CD4-positive, alpha-beta T cell (primary cell): Measurements from ENCODE around the gene POU2F2. TPM values are rescaled to one million over a fixed set of nuclear protein-coding genes. Genes with fewer than 3 reads are reported as not detected.

Experiments used
- ATAC-seq: fragments of 200-7000 bp; cut with Tn5 transposase; one replicate; pipeline ENCODE4 v1.10.0; 2022; ENCODE audit warnings: mild to moderate bottlenecking; ENCODE audit not compliant: poor library complexity
- CTCF ChIA-PET: fragments of 350-600 bp; sonication (Branson Sonifier 250); formaldehyde crosslinking; loops from one replicate; lab custom pipeline; 2021; ENCODE audit warnings: antibody characterized with exemption, inconsistent platforms; lab: Charles Lee
- POLR2A ChIA-PET: fragments of 350-600 bp; sonication (Branson Sonifier 250); formaldehyde crosslinking; loops from one replicate; lab custom pipeline; 2021; ENCODE audit warnings: antibody characterized with exemption, inconsistent platforms; lab: Charles Lee
- DNase-seq, 14 experiments: peaks; one replicate each; pipeline ENCODE4 v3.0.0-alpha.2; 2013 to 2020; ENCODE audit warnings: mixed read lengths in 2 of 14
- H3K27ac ChIP-seq, 2 donors: one replicate each; pipeline versions ENCODE4 v1.5.1 to v1.7.0; 2013; ENCODE audit warnings: low read length in 2 of 2, low read depth in 1 of 2, mild to moderate bottlenecking in 1 of 2
- H3K27me3 ChIP-seq, 2 experiments: 1 replicate in 1 of 2; 2 replicates in 1 of 2; pipeline versions ENCODE4 v1.6.1 to v1.7.0; 2013; ENCODE audit warnings: low read length in 2 of 2, control low read depth in 1 of 2, mild to moderate bottlenecking in 1 of 2, moderate library complexity in 1 of 2; ENCODE audit not compliant: insufficient read depth in 2 of 2, control insufficient read depth in 1 of 2
- H3K36me3 ChIP-seq: one replicate; pipeline ENCODE4 v1.6.1; 2013; ENCODE audit warnings: low read length, control low read depth; ENCODE audit not compliant: insufficient read depth
- H3K4me1 ChIP-seq: one replicate; pipeline ENCODE4 v1.6.1; 2013; ENCODE audit warnings: low read length, control low read depth; ENCODE audit not compliant: insufficient read depth
- H3K4me3 ChIP-seq: one replicate; pipeline ENCODE4 v1.5.1; 2013; ENCODE audit warnings: mild to moderate bottlenecking, low read length, moderate library complexity
- H3K9me3 ChIP-seq, 2 experiments: 1 replicate in 1 of 2; 2 replicates in 1 of 2; pipeline versions ENCODE4 v1.6.1 to v1.7.0; 2013; ENCODE audit warnings: low read length in 2 of 2, mild to moderate bottlenecking in 2 of 2, control low read depth in 1 of 2, moderate library complexity in 1 of 2; ENCODE audit not compliant: control insufficient read depth in 1 of 2, insufficient read depth in 1 of 2
- H3K27ac Mint-ChIP-seq: one replicate; pipeline ENCODE4 v1.8.0; 2020; ENCODE audit warnings: mixed read lengths
- H3K27me3 Mint-ChIP-seq: one replicate; pipeline ENCODE4 v1.8.0; 2021; ENCODE audit warnings: mixed read lengths
- H3K36me3 Mint-ChIP-seq: one replicate; pipeline ENCODE4 v1.8.0; 2021; ENCODE audit warnings: low read depth, mixed read lengths
- H3K4me1 Mint-ChIP-seq: one replicate; pipeline ENCODE4 v1.8.0; 2021; ENCODE audit warnings: low read depth, mixed read lengths
- H3K4me3 Mint-ChIP-seq: one replicate; pipeline ENCODE4 v1.8.0; 2020; ENCODE audit warnings: mild to moderate bottlenecking, mixed read lengths
- H3K9me3 Mint-ChIP-seq: one replicate; pipeline ENCODE4 v1.8.0; 2020; ENCODE audit warnings: mixed read lengths
- CTCF ChIP-seq: fragments of 200-600 bp; IDR thresholded peaks from one replicate; pipeline ENCODE4 v1.8.0; 2022; ENCODE audit warnings: antibody characterized with exemption, mild to moderate bottlenecking
- intact Hi-C, 2 experiments: fragments of 100-400 bp; cut with DNase I in 1 of 2; cut with micrococcal nuclease in 1 of 2; formaldehyde crosslinking; loops; one replicate each; pipeline versions ENCODE4 v1.15.1 to v1.9.0; 2023 to 2025; cut with DNase I, micrococcal nuclease
- total RNA-seq, 174 experiments: library from RNA in 2 of 174; stranded (reverse) in 2 of 174; gene quantifications; one replicate each; pipeline ENCODE4 v1.2.3 and lab custom pipeline; 2021 to 2026

The POU2F2 gene
- total RNA-seq, 2 experiments from 2014 or later, result 18.6 to 19.9 TPM

DNA sequence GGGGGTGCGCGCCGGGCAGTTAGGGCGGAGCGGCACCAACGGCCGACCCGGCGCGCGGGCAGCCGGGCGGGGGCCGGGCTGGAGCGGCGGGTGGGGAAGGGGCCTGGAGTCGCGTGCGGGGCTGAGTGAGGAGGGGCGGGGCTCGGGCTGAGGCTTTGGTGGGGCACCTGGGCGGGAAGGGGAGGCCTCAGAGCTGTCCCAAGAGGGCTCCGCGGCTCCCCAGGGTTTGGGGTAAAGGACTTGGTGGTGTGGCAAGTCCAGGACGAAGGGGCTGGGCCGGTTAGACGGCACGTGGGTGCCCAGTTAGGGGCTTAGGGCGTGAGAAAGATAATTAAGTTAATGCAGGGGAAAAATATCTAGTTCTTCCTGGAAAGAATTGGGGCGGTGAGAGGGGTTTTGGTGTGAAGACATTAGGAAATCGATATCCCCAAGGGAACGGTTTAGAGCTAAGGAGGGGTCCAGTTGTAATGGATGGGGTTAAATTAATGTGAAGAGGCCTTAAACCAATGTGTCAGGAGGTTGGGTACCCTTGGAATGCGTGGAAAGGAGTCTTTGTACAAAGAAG lies 55.8 kb downstream of the POU2F2 start:
- Histone ChIP-seq H3K27ac (peak overlapping the region; percentile 65 to 98), H3K36me3 (peaks cover 31% of the 10 kb centered on the region), H3K4me3 (peak overlapping the region; percentile 63), H3K4me1 (peaks cover 29% of the 10 kb centered on the region), H3K9me3 (no peaks in the 10 kb centered on the region), H3K27me3 (no peaks in the 10 kb centered on the region)
- Mint-ChIP-seq H3K9me3 (no peaks in the 10 kb centered on the region), H3K27me3 (no peaks in the 10 kb centered on the region), H3K36me3 (peaks cover 51% of the 10 kb centered on the region), H3K4me1 (peaks cover 35% of the 10 kb centered on the region), H3K4me3 (peak overlapping the region; percentile 89), H3K27ac (peak overlapping the region; percentile 99)
- ChIA-PET CTCF (interaction anchor here (0.8 to 1.4 kb wide), 4 partner anchors 16 to 41 kb away, joined by 3 read pairs; no protein-coding TSS in a partner anchor), POLR2A (interaction anchor here (0.7 to 1.7 kb wide), 9 partner anchors 14 to 222 kb away, joined by 3 to 5 read pairs (median 3); partner anchors contain the start of genes GSK3A and RPS19)
- DNase-seq, result peak in 7 of 14 experiments; percentile 9 to 54 (median 26)
- TF ChIP-seq CTCF, result no peak
- ATAC-seq, result peak; percentile 1
- intact Hi-C loops, result loop anchor here (2.0 to 5.0 kb wide), 3 partner anchors 114 to 714 kb away; partner anchors contain the start of genes B9D2 (in 1 of the 2) and RPS19 (in 1 of the 2)

DNA sequence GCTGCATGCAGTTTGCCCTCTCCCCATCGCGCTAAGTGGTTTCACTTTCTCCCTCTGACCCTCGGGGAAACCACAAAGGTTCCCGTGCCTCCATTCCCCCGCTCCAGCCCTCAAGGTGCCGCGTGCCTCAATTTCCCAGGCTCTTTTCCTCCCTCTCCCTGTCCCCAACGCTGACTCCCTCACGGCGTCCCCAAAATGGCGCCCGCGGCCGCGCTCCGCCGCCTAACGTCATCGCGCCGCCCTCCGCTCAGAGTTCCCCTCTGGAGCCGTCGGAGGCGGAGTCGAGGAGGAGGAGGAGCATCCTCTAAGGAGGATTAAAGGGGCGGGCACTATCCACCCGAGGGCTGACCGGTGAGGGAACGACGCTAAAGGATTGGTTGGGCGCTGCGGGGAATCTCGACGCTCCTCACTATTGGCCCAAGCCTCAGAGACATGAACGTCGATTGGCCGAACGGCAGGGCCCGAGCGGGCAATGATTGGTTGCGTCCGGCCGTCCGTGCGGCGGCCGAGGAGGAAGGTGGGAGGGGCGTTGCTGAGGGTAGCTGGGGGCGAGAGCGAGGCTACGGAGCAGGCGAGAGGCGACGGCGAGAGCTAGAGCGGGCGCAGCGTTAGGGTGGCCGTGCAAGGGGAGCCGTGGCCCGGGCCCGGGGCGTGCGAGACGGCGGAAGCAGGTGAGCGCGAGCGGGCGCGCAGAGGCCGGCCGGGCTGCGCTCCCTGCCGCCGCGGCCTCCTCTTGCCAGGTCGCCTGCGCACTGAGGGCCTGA lies 56.4 kb downstream of the POU2F2 start, which contains the start of gene ZNF574:
ZNF574 (plus strand) TSS at position 551 of the 764 bp plus-strand sequence. CDS start 2,441 bp downstream, outside the sequence.
- peaks cover 24% of the 10 kb centered on the region for H3K36me3 ChIP-seq
- ATAC-seq (peak; percentile 96), DNase-seq (peak; percentile 95 to 100 (median 97))
- H3K4me1 Mint-ChIP-seq, result peaks cover 32% of the 10 kb centered on the region
- peaks cover 29% of the 10 kb centered on the region for H3K4me1 ChIP-seq
- H3K27me3 Mint-ChIP-seq, result no peaks in the 10 kb centered on the region
- no peaks in the 10 kb centered on the region for H3K27me3 ChIP-seq
- peak within 1 kb of the TSS; percentile 97 for H3K4me3 Mint-ChIP-seq
- CTCF ChIA-PET, result interaction anchor here (0.8 to 1.4 kb wide), 4 partner anchors 16 to 41 kb away, joined by 3 read pairs; no protein-coding TSS in a partner anchor
- intact Hi-C loops, result loop anchor here (2.0 to 5.0 kb wide), 3 partner anchors 113 to 713 kb away; partner anchors contain the start of genes B9D2 (in 1 of the 2) and RPS19 (in 1 of the 2)
- no peaks in the 10 kb centered on the region for H3K9me3 ChIP-seq
- peak within 1 kb of the TSS; percentile 63 for H3K4me3 ChIP-seq
- POLR2A ChIA-PET, result interaction anchor here (0.7 to 1.7 kb wide), 9 partner anchors 15 to 223 kb away, joined by 3 to 5 read pairs (median 3); partner anchors contain the start of genes GSK3A and RPS19
- H3K27ac ChIP-seq, result peak within 1 kb of the TSS; percentile 97 to 98
- no peaks in the 10 kb centered on the region for H3K9me3 Mint-ChIP-seq
- no peak for TF ChIP-seq CTCF
- peak within 1 kb of the TSS; percentile 99 for H3K27ac Mint-ChIP-seq
- H3K36me3 Mint-ChIP-seq, result peaks cover 44% of the 10 kb centered on the region

DNA sequence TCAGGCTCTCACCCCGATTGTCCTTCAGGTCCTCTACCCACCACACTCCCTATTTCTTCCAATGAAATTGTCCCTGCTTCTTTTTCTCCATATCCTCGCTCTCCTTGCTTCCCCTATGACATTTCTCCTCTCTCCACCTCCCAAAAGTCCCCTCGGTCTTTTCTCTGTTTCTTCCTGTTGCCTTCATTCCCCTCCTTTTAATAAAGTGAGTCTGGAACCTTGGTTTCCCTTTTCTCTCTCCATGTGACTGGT lies 57.0 kb downstream of the POU2F2 start:
- Histone ChIP-seq H3K27me3 (no peaks in the 10 kb centered on the region), H3K36me3 (peaks cover 19% of the 10 kb centered on the region), H3K9me3 (no peaks in the 10 kb centered on the region), H3K27ac (peak overlapping the region; percentile 97 to 98), H3K4me3 (peak overlapping the region; percentile 63), H3K4me1 (peaks cover 29% of the 10 kb centered on the region)
- POLR2A ChIA-PET, result no interaction called here
- Mint-ChIP-seq H3K9me3 (no peaks in the 10 kb centered on the region), H3K4me3 (peak overlapping the region; percentile 97), H3K4me1 (peaks cover 32% of the 10 kb centered on the region), H3K27ac (peak overlapping the region; percentile 99), H3K36me3 (peaks cover 44% of the 10 kb centered on the region), H3K27me3 (no peaks in the 10 kb centered on the region)
- TF ChIP-seq CTCF, result no peak
- intact Hi-C loops, result loop anchor here (5.0 kb wide), 2 partner anchors 113 to 713 kb away; partner anchors contain the start of gene B9D2 (in 1 of the 2)
- DNase-seq (no peak), ATAC-seq (peak; percentile 3)
- CTCF ChIA-PET, result no interaction called here
